Calu3 (cell line): ENCODE results near the gene FHL2. TPM values are rescaled to one million over a fixed set of nuclear protein-coding genes. Genes with fewer than 3 reads are reported as not detected.
A peak's percentile ranks its signal among the peaks of the same experiment; 100 is the strongest.

ENCODE experiments used
- BruUV-seq: library from RNA; stranded (reverse); fragments of 400-500 nt; replicated peaks from 2 replicates; lab custom pipeline; 2021; lab: Mats Ljungman, UMichigan
- CTCF ChIA-PET: fragments of 300-600 bp; sonication (Branson Sonifier 250); formaldehyde crosslinking; loops from one replicate; lab custom pipeline; 2022; ENCODE audit warnings: antibody characterized with exemption; lab: Charles Lee
- DNase-seq: peaks from one replicate; pipeline ENCODE4 v3.0.0; 2022
- H3K27ac Mint-ChIP-seq: one replicate; pipeline ENCODE4 v1.8.0; 2022; ENCODE audit warnings: mixed read lengths; ENCODE audit not compliant: unreplicated experiment
- H3K27me3 Mint-ChIP-seq: one replicate; pipeline ENCODE4 v1.8.0; 2022; ENCODE audit warnings: mixed read lengths; ENCODE audit not compliant: unreplicated experiment
- H3K36me3 Mint-ChIP-seq: one replicate; pipeline ENCODE4 v1.8.0; 2022; ENCODE audit warnings: mild to moderate bottlenecking, moderate library complexity, mixed read lengths; ENCODE audit not compliant: insufficient read depth, unreplicated experiment
- H3K4me1 Mint-ChIP-seq: one replicate; pipeline ENCODE4 v1.8.0; 2022; ENCODE audit warnings: mild to moderate bottlenecking, low read depth, mixed read lengths; ENCODE audit not compliant: unreplicated experiment
- H3K4me3 Mint-ChIP-seq: one replicate; pipeline ENCODE4 v1.8.0; 2022; ENCODE audit warnings: mild to moderate bottlenecking, low read depth, moderate library complexity, mixed read lengths; ENCODE audit not compliant: unreplicated experiment
- H3K9me3 Mint-ChIP-seq: one replicate; pipeline ENCODE4 v1.8.0; 2022; ENCODE audit warnings: low read depth, mixed read lengths; ENCODE audit not compliant: unreplicated experiment
- CTCF ChIP-seq: fragments of 200-600 bp; IDR thresholded peaks from one replicate; pipeline ENCODE4 v1.8.0; 2022; ENCODE audit warnings: antibody characterized with exemption; ENCODE audit not compliant: unreplicated experiment
- intact Hi-C: fragments of 100-400 bp; cut with micrococcal nuclease; formaldehyde crosslinking; loops from one replicate; pipeline ENCODE4 v1.10.0; 2022; ENCODE audit not compliant: unreplicated experiment
- total RNA-seq: library from RNA; stranded (reverse); gene quantifications from 2 replicates; pipeline ENCODE4 v1.2.3, GENCODE V29; 2022

The FHL2 gene
- total RNA-seq, 1 experiment from 2014 or later, result 51.9 TPM

- no peaks in the 10 kb centered on the region for H3K9me3 Mint-ChIP-seq
- TF ChIP-seq CTCF, result no peak
- CTCF ChIA-PET, result no interaction called here
- intact Hi-C loops, result no loop called here
- no peak overlapping the region for H3K4me3 Mint-ChIP-seq
- H3K36me3 Mint-ChIP-seq, result peaks cover 58% of the 10 kb centered on the region
- no peak overlapping the region for H3K27ac Mint-ChIP-seq
- BruUV-seq, result TSS peak; percentile 19
- H3K4me1 Mint-ChIP-seq, result no peaks in the 10 kb centered on the region
- DNase-seq, result no peak
- no peaks in the 10 kb centered on the region for H3K27me3 Mint-ChIP-seq
Observed at GRCh38 chr2:105357122-105357521, 41.7 kb downstream of the FHL2 start.

GRCh38 chr2:105344704-105345345, 54.0 kb downstream of the FHL2 start:
- no peak overlapping the region for H3K27ac Mint-ChIP-seq
- no TSS peak for BruUV-seq
- DNase-seq, result no peak
- intact Hi-C loops, result loop anchor here (1.0 to 10.0 kb wide), 2 partner anchors 176 to 630 kb away; no protein-coding TSS in a partner anchor
- no peaks in the 10 kb centered on the region for H3K9me3 Mint-ChIP-seq
- CTCF ChIA-PET, result interaction anchor here (0.6 to 1.9 kb wide), 5 partner anchors 14 to 176 kb away, joined by 3 to 10 read pairs (median 5); no protein-coding TSS in a partner anchor
- H3K4me1 Mint-ChIP-seq, result peaks cover 10% of the 10 kb centered on the region
- H3K4me3 Mint-ChIP-seq, result no peak overlapping the region
- TF ChIP-seq CTCF, result no peak
- H3K36me3 Mint-ChIP-seq, result peaks cover 25% of the 10 kb centered on the region
- no peaks in the 10 kb centered on the region for H3K27me3 Mint-ChIP-seq

GRCh38 chr2:105339414-105339813, 59.4 kb downstream of the FHL2 start:
- Mint-ChIP-seq H3K36me3 (peaks cover 33% of the 10 kb centered on the region), H3K27ac (no peak overlapping the region), H3K4me3 (peak overlapping the region; percentile 80), H3K4me1 (peaks cover 8% of the 10 kb centered on the region), H3K9me3 (no peaks in the 10 kb centered on the region), H3K27me3 (no peaks in the 10 kb centered on the region)
- intact Hi-C loops, result no loop called here
- BruUV-seq, result no TSS peak
- CTCF ChIA-PET, result no interaction called here
- TF ChIP-seq CTCF, result no peak
- DNase-seq, result no peak

- intact Hi-C loops, result no loop called here
- CTCF ChIA-PET, result interaction anchor here (1.5 kb wide), 1 partner anchor 42 kb away, joined by 3 read pairs; no protein-coding TSS in a partner anchor
- Mint-ChIP-seq H3K9me3 (no peaks in the 10 kb centered on the region), H3K36me3 (peaks cover 26% of the 10 kb centered on the region), H3K4me3 (peak overlapping the region; percentile 80), H3K27ac (peak overlapping the region; percentile 99), H3K27me3 (no peaks in the 10 kb centered on the region), H3K4me1 (peaks cover 8% of the 10 kb centered on the region)
- TF ChIP-seq CTCF, result no peak
- no peak for DNase-seq
- no TSS peak for BruUV-seq
Observed at GRCh38 chr2:105338020-105338385, 60.8 kb downstream of the FHL2 start.
